Measurements from ENCODE around the gene SLC37A1. TPM values are rescaled to one million over a fixed set of nuclear protein-coding genes. Genes with fewer than 3 reads are reported as not detected.

The SLC37A1 gene
- total and polyA plus RNA-seq, 2 of the 13 experiments (the other 11 are each of a cell fraction or from before 2014, with no cell fraction given): 0.22 to 0.40 TPM

DNA sequence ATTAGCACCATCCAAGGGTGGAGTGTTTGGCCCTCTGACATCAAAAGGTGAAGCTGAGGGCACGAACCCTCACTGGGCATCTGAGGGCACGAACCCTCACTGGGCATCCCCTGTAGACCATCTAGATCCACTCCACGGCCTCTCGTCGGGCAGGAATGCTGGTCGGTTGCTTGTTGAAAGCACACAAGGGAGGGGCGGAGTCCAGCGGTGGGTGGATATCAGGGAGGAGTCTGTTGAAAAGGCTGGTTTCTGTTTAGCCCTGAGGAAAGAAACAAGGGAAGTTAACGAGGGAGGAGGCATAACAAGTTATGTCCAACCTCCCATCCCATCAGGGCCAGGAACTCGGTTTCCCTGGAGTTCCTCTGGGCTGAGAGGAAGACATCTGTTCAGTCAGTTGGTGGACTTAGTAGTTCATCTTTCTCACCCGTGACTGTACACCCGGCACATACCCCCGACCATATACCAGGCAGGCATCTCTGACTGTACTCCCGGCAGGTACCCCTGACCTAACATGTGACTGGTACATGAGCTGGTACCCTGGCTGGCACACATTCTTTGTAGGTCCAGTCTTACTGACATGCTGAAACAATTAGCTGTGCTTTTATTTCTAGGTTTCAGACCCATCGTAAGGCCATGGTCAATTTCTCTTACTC is 107.6 kb downstream of the SLC37A1 start:
- 28% methylated on average over 14 of the region's 15 CpGs for WGBS (ENCODE audit: low lambda C conversion rate)
- Histone ChIP-seq H2AFZ (ENCODE audit: low read length) (no peak overlapping the region), H3K27me3 (ENCODE audit: control insufficient read depth in 1 of 2, insufficient read depth in 2 of 2, low read length in 2 of 2) (peaks cover 2 to 30% of the 10 kb centered on the region in 2 experiments; a peak in 2 of 5 replicates), H4K20me1 (ENCODE audit: insufficient read depth, low read length) (no peaks in the 10 kb centered on the region), H3K4me3 (replicated peaks in 1 of 3; ENCODE audit: insufficient read depth in 1 of 3, low read depth in 2 of 3, low read length in 3 of 3) (peak overlapping the region in 1 of 3 experiments; percentile 1; a peak in 2 of 6 replicates), H3K9ac (ENCODE audit: insufficient read depth, low read depth, low read length) (no peak overlapping the region), H3K36me3 (replicated peaks in 1 of 2; ENCODE audit: control insufficient read depth in 1 of 2, insufficient read depth in 2 of 2, low read length in 2 of 2) (no peaks in the 10 kb centered on the region), H3K79me2 (ENCODE audit: insufficient read depth, low read length) (no peaks in the 10 kb centered on the region), H3K4me2 (ENCODE audit: low read depth, low read length) (peak overlapping the region; percentile 69), H3K9me3 (ENCODE audit: low read length) (no peaks in the 10 kb centered on the region), H3K4me1 (ENCODE audit: insufficient read depth, low read length) (peaks cover 67% of the 10 kb centered on the region), H3K27ac (ENCODE audit: extremely low read length, insufficient read depth, low read length) (no peak overlapping the region)
- ChIA-PET CTCF (ENCODE audit: low intra/inter-chr PET ratio, low total read pairs) (no interaction called here), POLR2A (no interaction called here)
- DNase-seq (ENCODE audit: low spot score) (peak; percentile 26), FAIRE-seq (no peak), ATAC-seq (peak; percentile 54)
- in situ Hi-C loops (cut with HindIII; ENCODE audit: extremely low pct_ligation_motif_present, low pct_unique_long_range_greater_than_20kb) (no loop called here), intact Hi-C loops (cut with micrococcal nuclease; ENCODE audit: unreplicated experiment) (no loop called here)
- BruUV-seq (replicated peaks): no TSS peak
- TF ChIP-seq HNRNPH1 (optimal IDR thresholded peaks at IDR 0.05; ENCODE audit: low read depth, low read length) (no peak), ZNF543 (CRISPR knock-in tag; IDR thresholded peaks at IDR 0.05) (no peak), AKAP8 (CRISPR knock-in tag; IDR thresholded peaks at IDR 0.05) (no peak), ZNF775 (CRISPR knock-in tag; IDR thresholded peaks at IDR 0.05; ENCODE audit: borderline replicate concordance) (no peak), ZBTB38 (CRISPR knock-in tag; IDR thresholded peaks at IDR 0.05) (no peak), TEAD3 (CRISPR knock-in tag; optimal IDR thresholded peaks at IDR 0.05; ENCODE audit: borderline replicate concordance) (peak; percentile 27), MED8 (CRISPR knock-in tag; IDR thresholded peaks at IDR 0.05; ENCODE audit: insufficient replicate concordance) (no peak), ERF (CRISPR knock-in tag; IDR thresholded peaks at IDR 0.05) (no peak), GATAD2A (CRISPR knock-in tag; IDR thresholded peaks at IDR 0.05) (peak; percentile 15; the same call in 1 of the 2 replicates), MXD4 (CRISPR knock-in tag; IDR thresholded peaks at IDR 0.05) (no peak), ZNF773 (CRISPR knock-in tag; IDR thresholded peaks at IDR 0.05; ENCODE audit: borderline replicate concordance) (no peak), BHLHE40 (IDR thresholded peaks at IDR 0.05; ENCODE audit: low read length) (no peak)
- TF ChIP-seq, protein P1, sequence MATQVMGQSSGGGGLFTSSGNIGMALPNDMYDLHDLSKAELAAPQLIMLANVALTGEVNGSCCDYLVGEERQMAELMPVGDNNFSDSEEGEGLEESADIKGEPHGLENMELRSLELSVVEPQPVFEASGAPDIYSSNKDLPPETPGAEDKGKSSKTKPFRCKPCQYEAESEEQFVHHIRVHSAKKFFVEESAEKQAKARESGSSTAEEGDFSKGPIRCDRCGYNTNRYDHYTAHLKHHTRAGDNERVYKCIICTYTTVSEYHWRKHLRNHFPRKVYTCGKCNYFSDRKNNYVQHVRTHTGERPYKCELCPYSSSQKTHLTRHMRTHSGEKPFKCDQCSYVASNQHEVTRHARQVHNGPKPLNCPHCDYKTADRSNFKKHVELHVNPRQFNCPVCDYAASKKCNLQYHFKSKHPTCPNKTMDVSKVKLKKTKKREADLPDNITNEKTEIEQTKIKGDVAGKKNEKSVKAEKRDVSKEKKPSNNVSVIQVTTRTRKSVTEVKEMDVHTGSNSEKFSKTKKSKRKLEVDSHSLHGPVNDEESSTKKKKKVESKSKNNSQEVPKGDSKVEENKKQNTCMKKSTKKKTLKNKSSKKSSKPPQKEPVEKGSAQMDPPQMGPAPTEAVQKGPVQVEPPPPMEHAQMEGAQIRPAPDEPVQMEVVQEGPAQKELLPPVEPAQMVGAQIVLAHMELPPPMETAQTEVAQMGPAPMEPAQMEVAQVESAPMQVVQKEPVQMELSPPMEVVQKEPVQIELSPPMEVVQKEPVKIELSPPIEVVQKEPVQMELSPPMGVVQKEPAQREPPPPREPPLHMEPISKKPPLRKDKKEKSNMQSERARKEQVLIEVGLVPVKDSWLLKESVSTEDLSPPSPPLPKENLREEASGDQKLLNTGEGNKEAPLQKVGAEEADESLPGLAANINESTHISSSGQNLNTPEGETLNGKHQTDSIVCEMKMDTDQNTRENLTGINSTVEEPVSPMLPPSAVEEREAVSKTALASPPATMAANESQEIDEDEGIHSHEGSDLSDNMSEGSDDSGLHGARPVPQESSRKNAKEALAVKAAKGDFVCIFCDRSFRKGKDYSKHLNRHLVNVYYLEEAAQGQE (IDR thresholded peaks at IDR 0.05; ENCODE audit: borderline replicate concordance in 1 of 2, low read depth in 1 of 2, low read length in 2 of 2): no peak
- TF ChIP-seq, protein P2, sequence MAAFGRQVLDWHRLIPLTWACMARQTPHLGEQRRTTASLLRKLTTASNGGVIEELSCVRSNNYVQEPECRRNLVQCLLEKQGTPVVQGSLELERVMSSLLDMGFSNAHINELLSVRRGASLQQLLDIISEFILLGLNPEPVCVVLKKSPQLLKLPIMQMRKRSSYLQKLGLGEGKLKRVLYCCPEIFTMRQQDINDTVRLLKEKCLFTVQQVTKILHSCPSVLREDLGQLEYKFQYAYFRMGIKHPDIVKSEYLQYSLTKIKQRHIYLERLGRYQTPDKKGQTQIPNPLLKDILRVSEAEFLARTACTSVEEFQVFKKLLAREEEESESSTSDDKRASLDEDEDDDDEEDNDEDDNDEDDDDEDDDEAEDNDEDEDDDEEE (CRISPR knock-in tag; IDR thresholded peaks at IDR 0.05): no peak
- TF ChIP-seq, protein P3, sequence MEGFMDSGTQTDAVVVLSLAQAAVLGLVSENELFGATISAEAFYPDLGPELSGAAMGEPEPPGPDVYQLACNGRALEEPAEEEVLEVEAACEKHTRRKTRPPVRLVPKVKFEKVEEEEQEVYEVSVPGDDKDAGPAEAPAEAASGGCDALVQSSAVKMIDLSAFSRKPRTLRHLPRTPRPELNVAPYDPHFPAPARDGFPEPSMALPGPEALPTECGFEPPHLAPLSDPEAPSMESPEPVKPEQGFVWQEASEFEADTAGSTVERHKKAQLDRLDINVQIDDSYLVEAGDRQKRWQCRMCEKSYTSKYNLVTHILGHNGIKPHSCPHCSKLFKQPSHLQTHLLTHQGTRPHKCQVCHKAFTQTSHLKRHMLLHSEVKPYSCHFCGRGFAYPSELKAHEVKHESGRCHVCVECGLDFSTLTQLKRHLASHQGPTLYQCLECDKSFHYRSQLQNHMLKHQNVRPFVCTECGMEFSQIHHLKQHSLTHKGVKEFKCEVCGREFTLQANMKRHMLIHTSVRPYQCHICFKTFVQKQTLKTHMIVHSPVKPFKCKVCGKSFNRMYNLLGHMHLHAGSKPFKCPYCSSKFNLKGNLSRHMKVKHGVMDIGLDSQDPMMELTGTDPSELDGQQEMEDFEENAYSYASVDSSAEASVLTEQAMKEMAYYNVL (CRISPR knock-in tag; IDR thresholded peaks at IDR 0.05; ENCODE audit: borderline replicate concordance): 0 out of 2 replicates have a peak, but pooled peaks have one; percentile 25
- TF ChIP-seq, protein P4, sequence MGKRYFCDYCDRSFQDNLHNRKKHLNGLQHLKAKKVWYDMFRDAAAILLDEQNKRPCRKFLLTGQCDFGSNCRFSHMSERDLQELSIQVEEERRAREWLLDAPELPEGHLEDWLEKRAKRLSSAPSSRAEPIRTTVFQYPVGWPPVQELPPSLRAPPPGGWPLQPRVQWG (CRISPR knock-in tag; IDR thresholded peaks at IDR 0.05; ENCODE audit: borderline replicate concordance, low read depth): no peak

Data from HepG2 (cell line).